ENCODE measurements around the gene TMEM184B.

DNA sequence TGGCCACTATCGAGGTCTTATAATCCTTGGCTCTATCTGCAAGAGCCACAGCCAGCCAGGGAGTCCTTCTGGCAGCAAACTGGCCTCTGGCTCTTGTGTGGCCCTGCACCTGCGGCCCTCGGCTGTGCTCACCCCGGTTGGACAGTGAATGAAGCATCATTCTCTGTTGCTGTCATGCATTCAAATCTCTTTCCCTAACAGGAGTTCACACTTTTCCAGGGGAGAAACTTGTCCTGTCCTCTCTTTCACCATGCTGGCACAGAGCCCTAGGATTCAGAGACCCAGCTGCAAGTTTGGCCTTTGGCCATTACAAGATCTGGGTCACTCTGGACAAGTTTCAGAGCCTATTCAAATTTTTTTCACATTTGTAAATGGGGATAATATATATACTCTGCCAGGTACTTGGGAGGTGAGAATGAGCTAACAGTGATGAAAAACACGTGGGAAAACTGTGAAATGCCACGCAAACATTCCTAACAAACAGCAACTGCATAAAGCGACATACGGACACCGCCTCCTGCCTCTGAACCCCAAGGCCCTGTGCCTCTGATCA is 34.2 kb downstream of the TMEM184B start:
- TF ChIP-seq, protein P1, sequence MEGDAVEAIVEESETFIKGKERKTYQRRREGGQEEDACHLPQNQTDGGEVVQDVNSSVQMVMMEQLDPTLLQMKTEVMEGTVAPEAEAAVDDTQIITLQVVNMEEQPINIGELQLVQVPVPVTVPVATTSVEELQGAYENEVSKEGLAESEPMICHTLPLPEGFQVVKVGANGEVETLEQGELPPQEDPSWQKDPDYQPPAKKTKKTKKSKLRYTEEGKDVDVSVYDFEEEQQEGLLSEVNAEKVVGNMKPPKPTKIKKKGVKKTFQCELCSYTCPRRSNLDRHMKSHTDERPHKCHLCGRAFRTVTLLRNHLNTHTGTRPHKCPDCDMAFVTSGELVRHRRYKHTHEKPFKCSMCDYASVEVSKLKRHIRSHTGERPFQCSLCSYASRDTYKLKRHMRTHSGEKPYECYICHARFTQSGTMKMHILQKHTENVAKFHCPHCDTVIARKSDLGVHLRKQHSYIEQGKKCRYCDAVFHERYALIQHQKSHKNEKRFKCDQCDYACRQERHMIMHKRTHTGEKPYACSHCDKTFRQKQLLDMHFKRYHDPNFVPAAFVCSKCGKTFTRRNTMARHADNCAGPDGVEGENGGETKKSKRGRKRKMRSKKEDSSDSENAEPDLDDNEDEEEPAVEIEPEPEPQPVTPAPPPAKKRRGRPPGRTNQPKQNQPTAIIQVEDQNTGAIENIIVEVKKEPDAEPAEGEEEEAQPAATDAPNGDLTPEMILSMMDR (IDR thresholded peaks at IDR 0.05), result no peak
- no peak for TF ChIP-seq EZH2 (IDR thresholded peaks at IDR 0.05)
